Heart left ventricle (tissue), 16 donors: Measurements from ENCODE around the gene UBA7. TPM values are rescaled to one million over a fixed set of nuclear protein-coding genes. Genes with fewer than 3 reads are reported as not detected.

Experiments used
- ATAC-seq, 4 donors: fragments of 200-7000 bp; cut with Tn5 transposase; one replicate each; pipeline ENCODE4 v1.9.1; 2020 to 2022; ENCODE audit warnings: moderate library complexity in 4 of 4, mild to moderate bottlenecking in 3 of 4, moderate number of reproducible peaks in 1 of 4
- DNase-seq, 5 donors: peaks; one replicate each; pipeline ENCODE4 v3.0.0-alpha.2; 2020
- H3K27ac ChIP-seq, 12 donors: fragments of 200-600 bp; sonication (generic) in 4 of 12; one replicate each; pipeline versions ENCODE4 v1.5.0 to v1.8.0; 2016 to 2022; ENCODE audit warnings: mild to moderate bottlenecking in 2 of 12
- H3K27me3 ChIP-seq, 9 donors: fragments of 200-600 bp; sonication (generic) in 2 of 9; one replicate each; pipeline versions ENCODE4 v1.5.1 to v1.8.0; 2016 to 2022; ENCODE audit warnings: mild to moderate bottlenecking in 3 of 9
- H3K36me3 ChIP-seq, 9 donors: fragments of 200-600 bp; sonication (generic) in 2 of 9; one replicate each; pipeline versions ENCODE4 v1.5.0 to v1.8.0; 2018 to 2022; ENCODE audit warnings: mild to moderate bottlenecking in 2 of 9
- H3K4me1 ChIP-seq, 12 donors: fragments of 200-600 bp; sonication (generic) in 4 of 12; one replicate each; pipeline versions ENCODE4 v1.5.0 to v1.8.0; 2016 to 2022; ENCODE audit warnings: mild to moderate bottlenecking in 3 of 12
- H3K4me3 ChIP-seq, 12 donors: fragments of 200-600 bp; sonication (generic) in 4 of 12; one replicate each; pipeline versions ENCODE4 v1.5.0 to v1.8.0; 2017 to 2022; ENCODE audit warnings: mild to moderate bottlenecking in 9 of 12, moderate library complexity in 4 of 12
- H3K9me3 ChIP-seq, 12 donors: fragments of 200-600 bp; sonication (generic) in 4 of 12; one replicate each; pipeline versions ENCODE4 v1.5.0 to v1.8.0; 2016 to 2022; ENCODE audit warnings: mild to moderate bottlenecking in 1 of 12
- POLR2A ChIP-seq, 2 donors: fragments of 450-650 bp; IDR thresholded peaks; one replicate each; pipeline ENCODE4 v1.6.1; 2017; ENCODE audit warnings: antibody characterized with exemption in 2 of 2, mild to moderate bottlenecking in 2 of 2, moderate library complexity in 2 of 2
- WGBS, 4 donors: extraction: QIAGEN DNeasy Blood & Tissue Kit in 2 of 4; methylation state at CpG; one replicate each; pipeline versions ENCODE4 v1.1.5 to v1.1.7; 2013 to 2018; 5-methylcytosine and 5-hydroxymethylcytosine counted together
- intact Hi-C, 10 donors: fragments of 100-400 bp; cut with DNase I; formaldehyde crosslinking; loops; one replicate each; pipeline versions ENCODE4 v1.11.1 to v1.14.2; 2022
- polyA plus RNA-seq, 2 donors: library from polyadenylated mRNA; stranded (reverse); fragments of 200-250 nt; gene quantifications; one replicate each; pipeline ENCODE4 v1.2.3, GENCODE V29; 2013
- total RNA-seq, 9 donors: library from RNA; depleted of rRNA in 2 of 9; stranded (reverse); fragments of >200 nt in 2 of 9; fragmentation: NEBNext Ultra II Directional in 3 of 9; extraction: Animal tissue kit (Norgen Biotek cat#: 25700) in 3 of 9; gene quantifications; one replicate each; pipeline versions ENCODE4 v1.1.0 to v1.2.4, GENCODE V29; 2016 to 2023
- TF ChIP-seq, protein P1 (sequence below), 12 donors: fragments of 200-600 bp; sonication (generic) in 4 of 12; IDR thresholded peaks; one replicate each; pipeline versions ENCODE4 v1.5.0 to v1.8.0; 2018 to 2022; ENCODE audit warnings: antibody characterized with exemption in 12 of 12, mild to moderate bottlenecking in 5 of 12
- donor health status: ischemic (EF 13 %, LVEDD 7.1; RV severe dilation, severe dysfunction).
- donor health status: healthy with polysubstance abuse.
- donor health status: DM: no; HTN: yes; CAD: no.
- donor health status: DM: no; HTN: no; CAD: no.
- donor health status: ischemic (EF 25% LVEDD 6.9; RV normal size, moderate dysfunction).
- donor health status: ischemic (EF 25% LVEDD 5.7; RV mildly dilated, moderate dysfunction).
- donor health status: healthy.
- donor health status: DM: yes; HTN: yes; CAD: no.
- donor health status: ischemic (EF 35%, LVEDD 5.7; RV mildly dilated, moderate dysfunction).
- donor health status: nonischemic (EF 11% LVEDD 7.7; RV severe dilation, severe dysfunction).
- donor health status: DM: yes; HTN: yes; CAD: no.
- donor health status: PGD.
- donor health status: ischemic (EF 29% LVEDD 5.4; RV normal size, mild dysfunction).
- donor health status: nonischemic (EF 23%, LVEDD 6.1; RV moderate dilation, normal function).

Gene UBA7
- total and polyA plus RNA-seq, 11 donors, result 8.5 to 72.1 (median 22.1) TPM

- no peak overlapping the region for H3K27ac ChIP-seq
- DNase-seq (no peak), ATAC-seq (no peak)
- peaks cover 0 to 11% (median 8%) of the 10 kb centered on the region in 12 donors for H3K4me1 ChIP-seq
- intact Hi-C loops, result no loop called here
- TF ChIP-seq POLR2A (IDR thresholded peaks at IDR 0.05), result no peak
- TF ChIP-seq, protein P1, sequence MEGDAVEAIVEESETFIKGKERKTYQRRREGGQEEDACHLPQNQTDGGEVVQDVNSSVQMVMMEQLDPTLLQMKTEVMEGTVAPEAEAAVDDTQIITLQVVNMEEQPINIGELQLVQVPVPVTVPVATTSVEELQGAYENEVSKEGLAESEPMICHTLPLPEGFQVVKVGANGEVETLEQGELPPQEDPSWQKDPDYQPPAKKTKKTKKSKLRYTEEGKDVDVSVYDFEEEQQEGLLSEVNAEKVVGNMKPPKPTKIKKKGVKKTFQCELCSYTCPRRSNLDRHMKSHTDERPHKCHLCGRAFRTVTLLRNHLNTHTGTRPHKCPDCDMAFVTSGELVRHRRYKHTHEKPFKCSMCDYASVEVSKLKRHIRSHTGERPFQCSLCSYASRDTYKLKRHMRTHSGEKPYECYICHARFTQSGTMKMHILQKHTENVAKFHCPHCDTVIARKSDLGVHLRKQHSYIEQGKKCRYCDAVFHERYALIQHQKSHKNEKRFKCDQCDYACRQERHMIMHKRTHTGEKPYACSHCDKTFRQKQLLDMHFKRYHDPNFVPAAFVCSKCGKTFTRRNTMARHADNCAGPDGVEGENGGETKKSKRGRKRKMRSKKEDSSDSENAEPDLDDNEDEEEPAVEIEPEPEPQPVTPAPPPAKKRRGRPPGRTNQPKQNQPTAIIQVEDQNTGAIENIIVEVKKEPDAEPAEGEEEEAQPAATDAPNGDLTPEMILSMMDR (IDR thresholded peaks at IDR 0.05), result no peak
- no peaks in the 10 kb centered on the region for H3K36me3 ChIP-seq
- 70 to 73% (median 72%) methylated on average over 9 of the region's 9 CpGs for WGBS, 4 donors
- H3K27me3 ChIP-seq, result no peaks in the 10 kb centered on the region
- H3K9me3 ChIP-seq, result no peaks in the 10 kb centered on the region
- no peak overlapping the region for H3K4me3 ChIP-seq
These were observed 22.9 kb downstream of the UBA7 start for GRCh38 chr3:49790626-49791411.

DNA sequence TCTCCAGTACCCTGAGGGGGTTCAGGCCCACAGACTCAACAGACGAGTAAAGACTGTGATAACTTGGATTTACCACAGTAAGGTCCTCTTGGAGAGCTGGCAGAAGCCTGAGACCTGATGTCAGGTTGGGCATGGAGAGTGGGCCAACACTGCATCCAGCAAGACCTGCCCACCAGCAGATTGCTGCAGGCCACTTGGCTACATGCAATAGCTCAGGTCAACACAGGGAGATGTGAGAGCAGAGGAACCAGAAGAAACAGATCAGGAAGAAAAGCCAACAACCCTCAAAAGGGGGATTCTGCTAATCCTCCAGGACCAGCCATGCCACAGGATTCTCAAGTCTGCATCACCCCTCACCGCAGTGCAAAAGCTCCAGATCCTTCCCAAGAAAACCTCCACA, 25.7 kb downstream of the UBA7 start:
- 93 to 100% (median 98%) methylated on average over 2 of the region's 2 CpGs for WGBS, 4 donors

GRCh38 chr3:49787536-49787935, 26.2 kb downstream of the UBA7 start:
- no peak for DNase-seq
- H3K4me3 ChIP-seq, result no peak overlapping the region
- intact Hi-C loops, result loop anchor here in 2 of 10 donors (5.0 kb wide), 1 partner anchor 65 kb away; the partner anchor contains the start of gene GMPPB (in 2 of the 2)
- H3K4me1 ChIP-seq, result peaks cover 0 to 36% (median 24%) of the 10 kb centered on the region in 12 donors
- H3K9me3 ChIP-seq, result no peaks in the 10 kb centered on the region
- no peaks in the 10 kb centered on the region for H3K27me3 ChIP-seq
- no peak for TF ChIP-seq POLR2A (IDR thresholded peaks at IDR 0.05)
- TF ChIP-seq, protein P1 (IDR thresholded peaks at IDR 0.05), result no peak
- peak overlapping the region in 11 of 12 donors; percentile 85 to 99 (median 94) for H3K27ac ChIP-seq
- WGBS, 4 donors, result 75 to 80% (median 78%) methylated on average over 5 of the region's 5 CpGs
- ATAC-seq, result no peak
- peaks cover 0 to 21% (median 7%) of the 10 kb centered on the region in 9 donors for H3K36me3 ChIP-seq

More for the DNA sequence above, 25.7 kb downstream of the UBA7 start:
- no peak for ATAC-seq
- Histone ChIP-seq H3K9me3 (no peaks in the 10 kb centered on the region), H3K36me3 (peaks cover 0 to 19% (median 7%) of the 10 kb centered on the region in 9 donors), H3K4me3 (no peak overlapping the region), H3K27me3 (no peaks in the 10 kb centered on the region), H3K4me1 (peaks cover 0 to 36% (median 24%) of the 10 kb centered on the region in 12 donors), H3K27ac (peak overlapping the region in 4 of 12 donors; percentile 86 to 94 (median 94))
- intact Hi-C loops, result loop anchor here in 2 of 10 donors (5.0 kb wide), 1 partner anchor 66 kb away; the partner anchor contains the start of gene GMPPB (in 2 of the 2)
- DNase-seq, result no peak
- no peak for TF ChIP-seq POLR2A (IDR thresholded peaks at IDR 0.05)
- TF ChIP-seq, protein P1 (IDR thresholded peaks at IDR 0.05), result no peak

- ATAC-seq (no peak), DNase-seq (no peak)
- Histone ChIP-seq H3K27ac (peak overlapping the region; percentile 79 to 99 (median 94)), H3K4me1 (peaks cover 0 to 36% (median 26%) of the 10 kb centered on the region in 12 donors), H3K27me3 (no peaks in the 10 kb centered on the region), H3K4me3 (peak overlapping the region in 10 of 12 donors; percentile 73 to 98 (median 94)), H3K9me3 (no peaks in the 10 kb centered on the region), H3K36me3 (peaks cover 0 to 26% (median 7%) of the 10 kb centered on the region in 9 donors)
- intact Hi-C loops, result loop anchor here in 2 of 10 donors (5.0 kb wide), 1 partner anchor 65 kb away; the partner anchor contains the start of gene GMPPB (in 2 of the 2)
- 60 to 73% (median 68%) methylated on average over 3 of the region's 3 CpGs for WGBS, 4 donors
- no peak for TF ChIP-seq POLR2A (IDR thresholded peaks at IDR 0.05)
- TF ChIP-seq, protein P1 (IDR thresholded peaks at IDR 0.05), result no peak
These were observed 26.6 kb downstream of the UBA7 start for GRCh38 chr3:49787182-49787464.
